Fibroblast of the aortic adventitia (primary cell): ENCODE results near the gene REEP5. TPM values are rescaled to one million over a fixed set of nuclear protein-coding genes. Genes with fewer than 3 reads are reported as not detected.
"Not testable (repeated sequence)": the region's sequence is repeated elsewhere in the genome, so short reads cannot be mapped to it uniquely, and the experiment has no call there.

Experiments
- DNase-seq: peaks from one replicate; pipeline ENCODE4 v3.0.0-alpha.2; 2010; ENCODE audit warnings: low read depth
- H3K4me3 ChIP-seq: 2 replicates; pipeline ENCODE4 v1.5.1; 2011; ENCODE audit warnings: low read depth, mild to moderate bottlenecking, control low read depth, low read length, moderate library complexity
- total RNA-seq: library from RNA; depleted of rRNA; stranded (reverse); fragments of >200 nt; gene quantifications from 2 replicates; pipeline ENCODE4 v1.2.3, GENCODE V29; 2012; ENCODE audit warnings: low replicate concordance
- TF ChIP-seq, protein P1 (sequence below): IDR thresholded peaks from 2 replicates; pipeline ENCODE4 v1.5.1; 2011; ENCODE audit warnings: mild to moderate bottlenecking, low read length, control low read depth, inconsistent platforms; ENCODE audit not compliant: insufficient read depth

REEP5 gene
- total RNA-seq, 1 donor = 60.0 TPM

DNA sequence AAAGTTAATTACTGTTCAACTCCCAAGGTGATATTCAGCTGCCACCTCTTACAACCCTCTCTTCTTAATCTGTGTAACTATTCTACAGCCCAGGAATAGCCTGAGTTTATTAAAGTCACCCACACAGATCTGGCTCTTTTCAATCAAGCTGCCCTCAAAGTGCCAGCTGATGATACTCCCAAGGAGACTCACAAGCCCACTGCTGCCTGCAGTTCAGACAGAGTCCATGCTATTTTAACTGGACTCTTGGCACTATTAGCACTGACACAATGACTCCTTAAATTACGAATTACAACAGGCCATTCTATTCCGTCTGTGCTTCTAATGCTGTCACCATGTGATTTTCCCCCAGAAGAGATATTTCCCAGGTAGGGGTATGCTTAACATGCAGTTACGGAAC, 26.3 kb downstream of the REEP5 start:
- no peak for DNase-seq
- TF ChIP-seq, protein P1, sequence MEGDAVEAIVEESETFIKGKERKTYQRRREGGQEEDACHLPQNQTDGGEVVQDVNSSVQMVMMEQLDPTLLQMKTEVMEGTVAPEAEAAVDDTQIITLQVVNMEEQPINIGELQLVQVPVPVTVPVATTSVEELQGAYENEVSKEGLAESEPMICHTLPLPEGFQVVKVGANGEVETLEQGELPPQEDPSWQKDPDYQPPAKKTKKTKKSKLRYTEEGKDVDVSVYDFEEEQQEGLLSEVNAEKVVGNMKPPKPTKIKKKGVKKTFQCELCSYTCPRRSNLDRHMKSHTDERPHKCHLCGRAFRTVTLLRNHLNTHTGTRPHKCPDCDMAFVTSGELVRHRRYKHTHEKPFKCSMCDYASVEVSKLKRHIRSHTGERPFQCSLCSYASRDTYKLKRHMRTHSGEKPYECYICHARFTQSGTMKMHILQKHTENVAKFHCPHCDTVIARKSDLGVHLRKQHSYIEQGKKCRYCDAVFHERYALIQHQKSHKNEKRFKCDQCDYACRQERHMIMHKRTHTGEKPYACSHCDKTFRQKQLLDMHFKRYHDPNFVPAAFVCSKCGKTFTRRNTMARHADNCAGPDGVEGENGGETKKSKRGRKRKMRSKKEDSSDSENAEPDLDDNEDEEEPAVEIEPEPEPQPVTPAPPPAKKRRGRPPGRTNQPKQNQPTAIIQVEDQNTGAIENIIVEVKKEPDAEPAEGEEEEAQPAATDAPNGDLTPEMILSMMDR = no peak
- H3K4me3 ChIP-seq = no peak overlapping the region

DNA sequence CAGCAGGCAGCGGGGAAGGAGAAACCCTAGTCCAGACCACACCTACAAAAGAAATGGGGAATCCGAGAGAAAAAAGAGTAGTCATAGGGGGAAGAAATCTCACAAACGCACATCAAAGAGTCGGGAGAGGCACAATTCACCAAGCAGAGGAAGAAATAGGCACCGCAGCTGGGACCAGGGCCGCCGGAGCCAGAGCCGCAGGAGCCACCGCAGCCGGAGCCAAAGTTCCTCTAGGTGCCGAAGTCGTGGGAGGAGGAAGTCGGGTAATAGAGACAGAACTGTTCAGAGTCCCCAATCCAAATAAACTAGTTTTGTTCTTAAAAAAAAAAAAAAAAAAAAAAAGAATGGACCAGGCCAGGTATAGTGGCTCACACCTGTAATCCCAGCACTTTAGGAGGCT, 29.3 kb downstream of the REEP5 start:
- TF ChIP-seq, protein P1 = no peak
- H3K4me3 ChIP-seq = no peak overlapping the region
- no peak for DNase-seq

DNA sequence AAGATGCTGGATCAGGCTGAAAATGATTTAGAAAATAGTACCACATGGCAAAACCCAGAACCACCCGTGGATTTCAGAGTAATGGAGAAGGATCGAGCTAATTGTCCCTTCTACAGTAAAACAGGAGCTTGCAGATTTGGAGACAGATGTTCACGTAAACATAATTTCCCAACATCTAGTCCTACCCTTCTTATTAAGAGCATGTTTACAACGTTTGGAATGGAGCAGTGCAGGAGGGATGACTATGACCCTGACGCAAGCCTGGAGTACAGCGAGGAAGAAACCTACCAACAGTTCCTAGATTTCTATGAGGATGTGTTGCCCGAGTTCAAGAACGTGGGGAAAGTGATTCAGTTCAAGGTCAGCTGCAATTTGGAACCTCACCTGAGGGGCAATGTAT, 30.0 kb downstream of the REEP5 start:
- H3K4me3 ChIP-seq, DNase-seq: not testable (repeated sequence)

DNA sequence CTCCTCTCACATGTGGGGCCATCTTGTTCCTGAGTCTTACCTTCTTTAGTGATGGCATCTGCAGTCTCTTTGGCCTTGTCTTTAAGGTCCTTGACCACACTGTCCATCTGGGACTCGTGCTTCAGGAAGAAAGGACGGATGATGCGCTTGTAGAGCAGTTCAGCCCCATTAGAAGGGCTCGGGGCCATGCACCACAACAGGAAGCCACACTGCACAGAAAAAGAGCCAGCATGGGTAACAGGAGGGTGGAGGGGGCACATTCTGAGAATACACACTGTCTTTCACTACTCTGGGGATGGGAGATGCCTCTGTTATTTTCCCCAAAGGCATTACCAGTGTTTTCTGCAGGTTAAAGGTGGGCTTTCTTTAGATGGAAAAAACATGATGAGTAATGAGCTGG, 35.1 kb downstream of the REEP5 start:
- TF ChIP-seq, protein P1 = no peak
- H3K4me3 ChIP-seq = no peak overlapping the region
- DNase-seq = no peak

DNA sequence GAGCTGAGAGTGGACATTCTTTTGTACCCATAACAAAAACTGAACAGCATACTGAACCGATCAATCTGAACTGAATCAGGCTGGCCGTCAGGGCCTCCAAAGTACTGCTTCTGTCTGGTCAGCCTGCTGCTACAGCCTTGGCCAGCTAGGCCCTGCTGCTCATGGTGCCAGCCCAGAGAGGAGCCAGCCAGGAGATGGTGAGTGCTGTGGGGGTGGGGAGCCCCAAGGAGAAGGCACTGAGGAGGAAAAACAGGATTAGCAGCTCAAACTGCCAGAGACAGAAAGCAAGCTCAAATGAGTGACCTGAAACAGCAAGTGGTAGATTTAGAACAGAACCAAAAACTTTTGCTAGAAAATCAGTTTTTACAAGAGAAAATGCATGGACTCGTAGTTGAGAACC, 37.0 kb downstream of the REEP5 start:
- TF ChIP-seq, protein P1 = no peak
- no peak overlapping the region for H3K4me3 ChIP-seq
- DNase-seq = no peak

DNA sequence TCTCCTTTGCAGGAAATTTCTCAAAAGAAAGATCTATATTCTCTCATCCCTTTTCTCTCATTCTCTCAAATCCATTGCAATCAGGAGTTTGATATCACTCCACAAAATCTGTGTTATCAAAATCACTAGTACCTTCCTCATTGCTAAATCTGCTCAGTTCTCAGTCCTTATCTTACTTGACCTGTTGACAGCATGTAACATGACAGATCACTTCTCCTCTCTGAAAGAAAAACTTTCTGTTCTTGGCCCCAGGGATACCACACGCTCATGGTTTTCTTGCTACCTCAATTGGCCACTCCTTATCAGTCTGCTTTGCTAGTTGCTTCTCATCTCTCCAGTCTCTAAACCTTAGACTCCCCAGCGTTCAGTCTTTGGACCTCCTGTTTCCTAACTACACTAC, 38.8 kb downstream of the REEP5 start:
- no peak for DNase-seq
- TF ChIP-seq, protein P1 = no peak
- no peak overlapping the region for H3K4me3 ChIP-seq

DNA sequence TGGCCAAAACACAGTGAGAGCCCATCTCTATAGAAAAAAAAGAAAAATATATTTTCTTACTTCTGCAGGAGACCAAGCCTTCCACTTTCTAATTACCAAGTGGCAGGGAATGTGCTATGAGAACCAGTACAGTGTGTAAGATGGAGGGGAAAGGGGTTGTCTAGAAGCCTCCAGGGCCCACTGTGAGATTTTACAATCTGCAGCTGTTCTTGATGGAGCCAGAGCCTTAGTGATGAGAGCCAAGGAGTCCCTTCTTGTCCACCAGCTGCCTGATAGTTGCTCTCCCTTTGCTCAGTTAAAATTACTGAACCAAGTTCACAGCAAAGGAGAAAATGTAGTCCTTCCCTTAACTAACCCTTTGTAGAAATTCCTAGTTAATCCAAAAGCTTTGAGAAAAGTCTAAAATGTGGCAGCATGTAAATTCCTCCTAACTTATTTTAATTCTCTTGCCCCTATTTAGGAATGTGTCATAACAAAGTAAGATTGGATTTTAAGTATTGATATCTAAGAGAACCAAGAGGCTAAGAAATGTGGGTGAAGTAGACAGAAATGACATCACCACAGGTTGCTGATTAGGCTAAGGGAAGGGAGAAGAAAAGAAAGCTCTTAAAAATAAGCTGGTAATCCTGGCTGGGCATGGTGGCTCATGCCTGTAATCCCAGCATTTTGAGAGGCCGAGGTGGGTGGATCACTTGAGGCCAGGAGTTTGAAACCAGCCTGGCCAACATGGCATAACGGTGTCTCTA, 41.6 kb downstream of the REEP5 start:
- no peak overlapping the region for H3K4me3 ChIP-seq
- DNase-seq = no peak
- TF ChIP-seq, protein P1 = no peak
